ENCODE measurements around the gene RPS6KC1.
A peak's percentile ranks its signal among the peaks of the same experiment; 100 is the strongest.
"Not testable (repeated sequence)": the region's sequence is repeated elsewhere in the genome, so short reads cannot be mapped to it uniquely, and the experiment has no call there.

The RPS6KC1 gene

DNA sequence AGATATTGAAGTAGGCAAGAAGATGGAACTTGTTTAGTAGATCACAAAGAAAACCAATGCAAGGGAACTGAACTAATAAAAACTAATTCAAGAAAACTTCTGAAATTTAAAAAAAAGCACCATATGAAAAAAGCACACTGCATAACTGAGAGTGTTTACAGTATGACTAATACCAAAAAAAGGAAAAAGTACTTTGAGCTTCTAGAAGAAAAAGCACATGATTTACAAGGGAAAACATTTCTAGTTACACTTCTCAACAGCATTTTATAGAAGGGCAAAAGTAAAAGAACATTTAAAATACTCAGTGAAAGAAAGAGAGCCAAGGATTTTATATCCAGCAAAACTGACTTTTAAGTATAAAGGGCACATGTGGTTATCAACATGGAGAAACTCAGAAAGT lies 233.6 kb downstream of the RPS6KC1 start:
- DNase-seq = peak; percentile 74

DNA sequence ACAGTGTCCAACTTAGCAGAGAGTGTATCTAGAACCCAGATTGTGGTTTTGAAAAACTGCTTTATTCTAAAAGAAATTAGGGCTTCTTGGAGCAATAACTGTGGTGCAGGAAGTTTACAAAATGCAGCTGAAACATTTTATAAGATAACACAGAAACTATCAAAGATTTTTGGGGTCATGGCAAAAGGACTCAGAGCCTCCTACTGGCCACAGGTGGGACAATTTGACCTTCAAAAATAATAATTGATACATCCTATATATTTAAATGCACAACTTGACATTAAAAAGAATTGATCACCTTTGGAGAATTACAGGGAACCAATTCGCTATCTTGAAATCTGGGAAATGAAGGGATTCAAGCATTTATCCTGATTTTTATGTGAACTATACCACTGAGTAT lies 235.2 kb downstream of the RPS6KC1 start:
- DNase-seq = no peak

DNA sequence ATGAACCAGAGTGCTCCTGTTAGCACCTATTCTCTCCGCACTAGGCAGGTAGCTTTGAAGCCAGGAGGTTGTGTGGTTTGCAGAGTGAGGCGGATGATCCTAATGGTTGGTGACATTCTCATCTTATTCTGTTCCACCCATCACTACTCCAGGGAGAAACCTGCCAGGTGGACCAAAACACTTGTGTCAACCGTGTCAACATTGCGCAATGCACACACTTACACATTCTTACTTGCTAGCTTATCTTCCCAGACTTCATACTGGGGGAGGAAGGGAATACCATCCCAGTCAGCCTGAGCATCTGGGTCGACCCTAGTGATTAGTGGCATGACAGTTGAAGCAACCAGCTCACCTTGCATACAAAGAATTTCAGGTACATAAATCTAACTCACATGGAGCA lies 236.9 kb downstream of the RPS6KC1 start:
- DNase-seq = no peak

DNA sequence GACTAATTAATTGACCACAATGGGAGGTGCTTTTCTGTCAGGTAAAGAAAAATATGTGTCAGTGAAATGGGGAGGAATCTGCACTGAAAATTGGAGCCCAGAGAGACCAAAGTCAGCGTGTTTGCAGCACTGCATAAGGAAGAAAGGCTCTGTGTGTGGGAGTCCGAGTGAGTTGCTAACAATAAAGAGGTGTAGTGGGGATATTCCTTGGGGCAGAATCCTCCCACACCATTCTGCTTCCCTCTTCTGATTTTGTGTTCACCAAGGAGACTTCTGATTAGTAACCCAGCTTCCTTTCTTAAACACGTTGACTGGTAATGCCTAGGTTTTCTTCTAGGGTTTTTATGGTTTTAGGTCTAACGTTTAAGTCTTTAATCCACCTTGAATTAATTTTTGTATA lies 240.5 kb downstream of the RPS6KC1 start:
- DNase-seq = no peak

DNA sequence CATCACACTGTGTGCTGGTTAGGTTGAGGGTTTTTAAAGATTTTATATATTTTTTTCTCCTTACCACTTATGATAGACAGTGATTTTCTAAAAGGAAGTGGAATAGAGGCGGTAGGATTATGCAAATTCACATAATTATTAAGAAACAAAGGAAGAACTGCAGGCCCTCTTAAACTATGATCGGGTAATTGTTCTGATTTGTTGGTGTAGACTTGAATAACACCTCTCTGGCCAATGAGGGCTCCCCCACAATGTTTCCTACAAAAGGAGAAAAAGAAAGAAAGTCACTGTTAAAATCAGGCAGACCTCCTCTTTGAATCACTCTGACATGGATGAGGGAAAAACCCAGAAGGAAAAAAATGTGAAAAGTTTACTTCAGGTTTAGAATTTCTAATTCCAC lies 241.6 kb downstream of the RPS6KC1 start:
- no peak for DNase-seq

DNA sequence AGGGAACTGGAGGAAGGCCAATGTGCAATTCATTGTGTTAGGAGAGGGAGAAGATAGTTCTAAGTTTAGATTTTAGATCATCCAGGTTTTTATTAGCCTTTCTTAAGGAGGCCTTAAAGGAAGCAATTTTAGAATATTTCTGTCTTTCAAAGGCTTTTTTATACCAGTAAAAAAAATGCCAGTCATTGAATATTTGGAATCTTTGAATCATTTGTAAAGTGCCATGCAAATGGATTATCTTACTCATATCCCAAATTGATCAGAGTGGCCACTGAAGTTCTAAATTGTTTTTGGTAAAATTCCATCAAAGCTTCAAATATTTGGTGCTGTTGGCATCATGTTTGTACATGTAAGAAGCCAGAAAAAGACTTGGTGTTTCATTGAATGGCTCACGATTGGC lies 244.8 kb downstream of the RPS6KC1 start:
- no peak for DNase-seq

DNA sequence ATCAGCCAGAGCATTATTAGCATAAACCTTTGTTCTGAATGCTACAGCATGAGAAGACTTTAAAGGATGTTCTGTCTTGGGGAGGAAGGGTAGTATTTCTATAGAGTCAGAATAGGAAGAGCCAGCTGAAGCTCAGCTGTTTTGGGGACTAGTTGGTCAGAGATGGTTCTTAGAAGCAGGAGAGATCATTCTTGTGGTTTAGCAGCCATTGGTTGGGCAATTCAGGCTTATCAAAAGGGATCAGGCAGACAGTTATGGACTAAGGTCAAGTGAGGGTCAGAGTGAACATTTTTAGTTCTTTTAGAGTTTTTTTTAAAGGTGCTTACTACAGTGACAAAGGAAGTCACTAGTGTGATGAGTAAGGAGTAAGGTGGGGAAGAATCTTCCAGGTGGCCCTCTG lies 245.5 kb downstream of the RPS6KC1 start:
- DNase-seq = no peak

DNA sequence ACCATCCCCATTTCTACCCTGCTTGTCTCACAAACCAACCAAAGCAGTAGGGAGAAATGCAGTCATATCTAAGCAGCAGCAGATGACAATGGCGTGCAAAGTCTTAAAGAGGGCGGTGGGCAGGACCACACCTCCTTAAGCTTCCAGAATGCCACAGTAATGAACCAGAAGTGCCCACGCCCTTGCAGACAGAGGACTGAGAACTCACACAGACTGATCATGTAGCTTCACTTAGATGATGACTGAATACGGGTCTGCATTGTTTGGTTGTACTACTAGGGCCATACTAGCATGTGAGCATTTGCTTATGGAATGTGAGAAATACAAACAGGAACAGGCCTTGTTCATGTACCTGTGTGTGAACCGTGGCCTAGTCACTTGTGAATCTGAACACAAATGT lies 246.0 kb downstream of the RPS6KC1 start:
- no peak for DNase-seq

DNA sequence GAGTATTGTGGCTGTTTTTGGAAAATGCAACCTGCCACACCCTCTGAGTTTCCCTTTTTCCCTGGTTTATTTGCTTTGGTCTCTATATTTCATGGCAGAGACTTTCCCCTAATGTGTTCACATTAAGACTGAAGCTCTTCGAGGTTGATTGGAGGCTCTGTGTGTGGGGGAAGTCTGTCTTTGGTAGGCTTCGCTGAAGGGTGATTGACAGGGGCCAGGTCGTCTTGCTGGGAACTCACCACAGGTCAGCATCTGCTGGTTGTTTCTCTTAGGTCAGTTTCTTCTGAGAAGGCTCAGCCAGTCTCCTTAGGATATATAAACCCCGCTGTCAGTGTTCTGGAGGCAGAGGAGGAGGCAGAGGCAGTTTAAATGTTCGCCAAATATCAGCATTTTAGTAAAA lies 249.4 kb downstream of the RPS6KC1 start:
- no peak for DNase-seq

DNA sequence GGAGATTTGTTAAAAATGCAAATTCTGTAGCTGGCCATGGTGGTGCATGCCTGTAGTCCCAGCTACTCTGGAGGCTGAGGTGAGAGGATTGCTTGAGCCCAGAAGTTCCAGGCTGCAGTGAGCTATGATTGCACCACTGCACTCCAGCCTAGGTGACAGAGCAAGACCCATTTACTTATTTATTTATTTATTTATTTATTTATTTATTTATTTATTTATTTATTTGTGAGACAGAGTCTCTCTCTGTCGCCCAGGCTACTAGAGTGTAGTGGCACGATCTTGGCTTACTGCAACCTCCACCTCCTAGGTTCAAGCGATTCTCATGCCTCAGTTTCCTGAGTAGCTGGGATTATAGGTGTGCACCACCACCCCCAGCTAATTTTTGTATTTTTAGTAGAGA lies 250.5 kb downstream of the RPS6KC1 start:
- not testable (repeated sequence) for DNase-seq

DNA sequence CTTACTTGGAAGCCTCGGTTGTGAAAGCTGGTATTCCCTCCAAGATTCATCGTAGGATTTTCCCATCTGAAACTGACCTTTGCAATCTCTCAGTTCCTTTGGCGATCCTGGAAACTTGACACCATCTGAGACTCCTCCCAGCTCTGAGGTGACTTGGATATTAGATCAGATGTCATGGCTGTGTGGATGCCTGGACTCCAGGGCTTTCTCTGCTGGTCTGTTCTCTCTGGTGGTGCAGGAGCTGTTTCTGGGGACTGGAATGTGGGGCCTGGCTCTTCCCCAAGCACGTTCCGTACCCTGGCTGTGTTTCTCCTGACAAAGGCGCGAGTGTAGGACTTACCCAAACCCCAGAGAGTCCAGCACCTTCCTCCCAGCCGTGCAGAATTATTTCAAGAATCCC lies 252.2 kb downstream of the RPS6KC1 start:
- peak; percentile 22 for DNase-seq

DNA sequence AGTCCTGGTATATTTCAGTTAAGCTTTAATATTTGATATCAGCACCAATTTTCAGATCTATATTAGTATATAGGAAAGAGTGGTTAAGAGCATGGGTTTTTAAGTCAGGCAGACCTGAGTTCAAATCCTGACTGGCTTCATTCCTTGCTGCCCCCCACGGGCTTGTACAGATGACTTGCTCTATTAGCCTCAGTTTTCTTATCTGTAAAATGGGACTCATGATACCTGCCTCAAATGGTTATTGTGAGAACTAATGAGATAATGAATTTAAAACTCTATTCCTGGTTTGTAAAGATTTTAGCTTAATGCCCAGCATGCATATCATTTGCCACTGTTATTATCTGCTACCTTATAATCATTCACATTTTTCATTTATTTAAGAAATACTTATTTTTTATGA lies 264.5 kb downstream of the RPS6KC1 start:
- no peak for DNase-seq

DNA sequence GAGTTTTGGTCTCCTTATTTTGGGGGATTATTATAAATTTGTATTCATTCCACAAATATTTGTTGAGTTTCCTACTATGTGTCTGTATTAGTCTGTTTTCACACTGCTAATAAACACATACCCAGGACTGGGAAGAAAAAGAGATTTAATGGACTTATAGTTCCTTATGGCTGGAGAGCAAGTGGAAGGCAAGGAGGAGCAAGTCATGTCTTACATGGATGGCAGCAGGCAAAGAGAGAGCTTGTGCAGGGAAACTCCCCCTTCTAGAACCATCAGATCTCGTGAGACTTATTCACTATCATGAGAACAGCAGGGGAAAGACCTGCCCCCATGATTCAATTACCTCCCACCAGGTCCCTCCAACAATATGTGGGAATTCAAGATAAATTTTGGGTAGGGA lies 267.4 kb downstream of the RPS6KC1 start:
- DNase-seq = not testable (repeated sequence)

DNA sequence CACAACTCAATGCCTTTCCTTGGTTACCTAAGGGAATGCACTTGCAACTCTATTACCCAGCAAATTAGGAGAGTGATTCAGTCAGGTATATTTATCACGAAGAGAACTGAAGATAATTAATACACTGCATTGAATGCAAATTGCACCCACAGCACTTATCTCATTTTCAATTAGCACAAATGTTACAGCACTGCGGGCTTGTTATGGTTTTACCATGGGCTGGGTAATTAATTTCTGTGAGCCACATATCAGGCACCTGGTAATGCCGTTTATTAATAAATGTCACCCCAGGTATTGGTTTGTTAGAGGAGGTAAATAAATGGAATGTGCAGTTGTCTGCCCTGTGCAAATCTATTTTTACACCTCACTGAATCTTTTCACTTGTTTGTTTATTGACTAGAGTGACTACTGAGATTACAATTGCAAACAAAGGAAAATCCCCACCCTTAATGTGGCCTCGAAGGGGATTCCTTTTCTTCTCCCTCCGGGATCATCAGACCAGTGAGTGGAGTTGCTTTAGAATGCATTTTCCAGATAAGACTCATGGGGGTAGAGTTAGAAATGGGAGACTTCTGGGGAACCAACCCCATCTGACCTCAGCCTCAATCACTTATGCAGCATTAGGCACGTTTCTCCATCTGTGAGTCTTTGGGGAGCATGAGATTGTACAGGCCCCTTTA lies 269.3 kb downstream of the RPS6KC1 start:
- no peak for DNase-seq

All from fibroblast of skin of back (primary cell).